Erythroblast (primary cell): ENCODE measurements around the gene FAM3A.
A peak's percentile ranks its signal among the peaks of the same experiment; 100 is the strongest.
"Not testable (repeated sequence)": the region's sequence is repeated elsewhere in the genome, so short reads cannot be mapped to it uniquely, and the experiment has no call there.

ENCODE experiments used
- DNase-seq, 2 experiments: peaks; one replicate each; lab custom pipeline; 2025; lab: John Stamatoyannopoulos, UW
- GATA1 ChIP-seq: IDR thresholded peaks from 2 replicates; pipeline ENCODE4 v1.6.1; 2011; ENCODE audit warnings: low read depth, mild to moderate bottlenecking, control low read depth, low read length, moderate library complexity
- POLR2A ChIP-seq: IDR thresholded peaks from 2 replicates; pipeline ENCODE4 v1.6.1; 2011; ENCODE audit warnings: mild to moderate bottlenecking, low read length

The FAM3A gene

DNA sequence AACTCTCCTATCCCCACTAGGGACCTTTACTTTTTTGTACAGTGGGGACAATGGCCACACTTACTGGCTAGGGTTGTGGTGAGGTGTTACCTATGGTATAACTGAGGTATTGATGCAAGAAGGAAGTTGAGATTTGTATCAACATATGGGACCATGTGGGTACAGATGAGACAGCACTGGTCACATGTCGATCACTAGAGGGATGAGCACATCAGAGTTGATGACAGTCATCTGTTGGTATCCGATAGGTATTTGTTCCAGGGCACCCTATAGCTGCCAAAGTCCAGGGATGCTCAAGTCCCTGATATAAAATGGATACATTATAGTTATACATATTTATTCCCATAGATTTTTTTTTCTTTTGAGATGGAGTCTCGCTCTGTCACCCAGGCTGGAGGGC, 13.0 kb downstream of the FAM3A start:
- no peak for TF ChIP-seq POLR2A
- TF ChIP-seq GATA1 = no peak
- no peak for DNase-seq

DNA sequence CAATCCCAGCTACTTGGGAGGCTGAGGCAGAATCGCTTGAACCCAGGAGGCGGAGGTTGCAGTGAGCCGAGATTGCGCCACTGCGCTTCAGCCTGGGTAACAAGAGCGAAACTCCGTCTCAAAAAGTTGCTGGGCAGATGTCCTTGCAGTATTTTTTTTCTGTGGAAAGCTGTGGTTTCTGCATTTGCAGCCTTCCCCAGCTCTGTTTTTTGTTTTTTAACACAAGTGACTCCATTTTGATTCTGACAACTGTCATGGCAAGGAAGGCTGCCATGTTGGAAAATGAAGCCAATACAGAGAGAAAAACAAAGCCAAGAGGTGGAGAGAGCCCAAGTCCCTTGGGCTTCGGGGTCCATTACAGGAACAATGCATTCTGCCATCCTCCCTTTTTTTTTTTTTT, 13.9 kb downstream of the FAM3A start:
- DNase-seq = no peak
- TF ChIP-seq GATA1 (no peak), POLR2A (no peak)

- not testable (repeated sequence) for DNase-seq
Measured at GRCh38 chrX:154501423-154501822, 14.6 kb downstream of the FAM3A start.

DNA sequence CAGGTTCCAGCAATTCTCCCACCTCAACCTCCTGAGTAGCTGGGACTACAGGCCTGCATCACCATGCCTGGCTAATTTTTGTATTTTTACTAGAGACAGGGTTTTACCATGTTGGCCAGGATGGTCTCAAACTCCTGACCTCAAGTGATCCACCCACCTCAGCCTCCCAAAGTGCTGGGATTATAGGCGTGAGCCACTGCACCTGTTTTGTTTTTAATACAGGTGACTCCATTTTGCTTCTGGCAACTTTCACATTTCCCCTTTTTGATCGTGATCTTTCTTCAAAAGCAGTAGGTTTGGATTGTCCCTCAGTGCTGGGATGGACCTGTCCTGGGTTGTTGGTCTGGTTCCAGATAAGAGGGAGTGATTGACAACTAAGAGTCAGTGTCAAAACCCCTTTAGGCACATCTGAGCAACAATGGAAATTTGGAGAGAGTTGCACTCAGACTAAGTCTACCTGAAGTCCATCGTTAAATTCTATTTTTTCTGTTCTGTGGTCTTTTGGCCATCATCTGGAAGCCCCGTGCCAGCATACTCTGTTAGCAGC, 19.4 kb downstream of the FAM3A start:
- peak; percentile 31 to 36 for DNase-seq

- TF ChIP-seq POLR2A = no peak
- TF ChIP-seq GATA1 = no peak
- peak; percentile 88 to 94 for DNase-seq
Measured at GRCh38 chrX:154495472-154495922, 20.5 kb downstream of the FAM3A start.

- no peak for TF ChIP-seq POLR2A
- peak in 1 of 2 experiments; percentile 52 for DNase-seq
Measured at GRCh38 chrX:154494715-154495114, 21.3 kb downstream of the FAM3A start.

- TF ChIP-seq GATA1 (no peak), POLR2A (peak; percentile 81)
- peak; percentile 97 for DNase-seq
Measured at GRCh38 chrX:154490414-154491083, 25.5 kb downstream of the FAM3A start, which contains the start of gene SLC10A3. Gene SLC10A3, minus strand, starts transcription at chrX:154490629. Its CDS starts 1,689 bp downstream, at chrX:154488940.

- TF ChIP-seq GATA1 (no peak), POLR2A (no peak)
- peak; percentile 69 to 78 for DNase-seq
Measured at GRCh38 chrX:154490021-154490413, 26.0 kb downstream of the FAM3A start.

- TF ChIP-seq GATA1 = no peak
- no peak for TF ChIP-seq POLR2A
Measured at GRCh38 chrX:154489182-154489581, 26.9 kb downstream of the FAM3A start.

GRCh38 chrX:154488336-154489075, 27.5 kb downstream of the FAM3A start:
- DNase-seq = no peak
- TF ChIP-seq GATA1 = no peak
- no peak for TF ChIP-seq POLR2A

More at GRCh38 chrX:154489182-154489581, 26.9 kb downstream of the FAM3A start:
- DNase-seq = no peak

DNA sequence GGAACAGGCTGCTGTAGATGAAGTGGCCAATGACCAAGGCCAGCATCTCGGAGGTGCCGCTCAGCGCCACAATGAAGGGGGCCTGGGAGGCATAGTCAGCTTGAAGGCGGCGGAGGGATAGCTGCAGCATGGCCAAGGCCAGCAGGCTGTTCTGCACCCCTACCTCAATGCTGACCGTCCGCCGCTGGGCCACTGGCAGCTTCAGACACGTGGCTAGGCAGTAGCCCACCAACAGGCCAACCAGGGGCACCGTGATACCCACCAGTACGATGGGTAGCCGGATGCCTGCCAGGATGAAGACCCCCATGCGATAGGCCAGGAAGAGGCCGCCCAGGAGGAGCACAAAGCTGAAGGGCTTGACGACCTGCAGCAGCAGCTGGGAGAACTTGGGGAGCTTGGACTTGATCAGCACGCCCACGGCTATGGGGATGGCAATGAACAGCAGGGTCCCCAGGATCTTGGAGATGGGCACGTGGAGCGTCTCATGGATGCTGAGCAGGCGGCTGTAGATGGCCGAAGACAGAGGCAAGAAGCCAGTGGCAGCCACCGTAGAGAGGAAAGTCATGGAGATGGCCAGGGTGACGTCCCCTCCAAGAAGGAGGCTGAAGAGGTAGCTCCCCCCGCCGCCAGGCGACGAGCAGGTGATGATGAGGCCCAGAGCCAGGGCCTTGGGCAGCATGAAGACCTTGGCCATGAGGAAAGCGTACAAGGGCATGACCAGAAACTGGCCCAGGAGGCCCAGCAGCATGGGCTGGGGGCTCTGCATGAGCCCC, 28.3 kb downstream of the FAM3A start:
- DNase-seq = no peak
- no peak for TF ChIP-seq POLR2A
- no peak for TF ChIP-seq GATA1

GRCh38 chrX:154486396-154487207, 29.4 kb downstream of the FAM3A start, which contains the start of gene UBL4A:
Gene UBL4A, minus strand, starts transcription at chrX:154486615. Its CDS starts 31 bp downstream, at chrX:154486584.
- no peak for TF ChIP-seq GATA1
- peak; percentile 57 for TF ChIP-seq POLR2A
- peak; percentile 71 to 81 for DNase-seq

GRCh38 chrX:154486052-154486395, 30.0 kb downstream of the FAM3A start:
- TF ChIP-seq POLR2A (no peak), GATA1 (no peak)
- peak; percentile 47 to 59 for DNase-seq
